ENCODE data around the gene PADI2. TPM values are rescaled to one million over a fixed set of nuclear protein-coding genes. Genes with fewer than 3 reads are reported as not detected.

Gene PADI2
- total and polyA plus RNA-seq, 9 of the 15 experiments (the other 6 are each of a cell fraction or from before 2014, with no cell fraction given): 0.01 to 0.11 (median 0.01) TPM; not detected in 5

- Histone ChIP-seq H3K4me3 (no peak overlapping the region), H3K4me1 (replicated peaks in 1 of 2; ENCODE audit: control insufficient read depth in 2 of 2, insufficient read depth in 2 of 2, low read length in 2 of 2) (no peaks in the 10 kb centered on the region), H3K79me2 (ENCODE audit: control insufficient read depth, insufficient read depth, low read length) (no peaks in the 10 kb centered on the region), H3K27me3 (ENCODE audit: control insufficient read depth in 2 of 2, insufficient read depth in 2 of 2, low read length in 2 of 2) (peaks cover 27 to 56% of the 10 kb centered on the region in 2 experiments), H3K4me2 (ENCODE audit: insufficient read depth, low read length) (no peak overlapping the region), H2AFZ (ENCODE audit: low read depth, low read length) (no peak overlapping the region), H3K27ac (ENCODE audit: extremely low read depth, low read depth, low read length) (no peak overlapping the region), H3K9me1 (ENCODE audit: control insufficient read depth, insufficient read depth, low read length) (no peaks in the 10 kb centered on the region), H3K9me3 (replicated peaks; ENCODE audit: control insufficient read depth, insufficient read depth, low read depth, low read length) (no peaks in the 10 kb centered on the region), H4K20me1 (replicated peaks; ENCODE audit: control insufficient read depth, insufficient read depth, low read length) (no peaks in the 10 kb centered on the region; the same call in 1 of the 2 replicates), H3K36me3 (ENCODE audit: control insufficient read depth, insufficient read depth, low read length) (no peaks in the 10 kb centered on the region), H3K9ac (ENCODE audit: insufficient read depth in 1 of 2, low read depth in 2 of 2, low read length in 2 of 2) (no peak overlapping the region)
- POLR2A ChIA-PET: interaction anchor here (0.8 kb wide), 1 partner anchor 21 kb away, joined by 3 read pairs; no protein-coding TSS in a partner anchor
- intact Hi-C loops (cut with micrococcal nuclease): no loop called here
- TF ChIP-seq KDM4B (IDR thresholded peaks at IDR 0.05; ENCODE audit: borderline replicate concordance in 2 of 2, low read depth in 1 of 2) (no peak), SUPT5H (IDR thresholded peaks at IDR 0.05) (no peak), ZBTB5 (IDR thresholded peaks at IDR 0.05) (no peak), CBX1 (IDR thresholded peaks at IDR 0.05; ENCODE audit: low read depth) (no peak)
- FAIRE-seq (no peak), ATAC-seq (no peak), DNase-seq (ENCODE audit: extremely low read depth in 1 of 4, low spot score in 3 of 4) (no peak)
- WGBS (ENCODE audit: insufficient coverage, low coverage, missing lambda C conversion rate): 25% methylated on average over 7 of the region's 7 CpGs
- BruUV-seq (replicated peaks): no TSS peak
- CTCF ChIA-PET (ENCODE audit: low intra/inter-chr PET ratio): no interaction called here
- in situ Hi-C loops (cut with MboI): no loop called here
These were observed 15.5 kb upstream of the PADI2 start for GRCh38 chr1:17134724-17135123.
